ENCODE measurements around the gene NBEA.
"Not testable (repeated sequence)": the region's sequence is repeated elsewhere in the genome, so short reads cannot be mapped to it uniquely, and the experiment has no call there.

Gene NBEA

DNA sequence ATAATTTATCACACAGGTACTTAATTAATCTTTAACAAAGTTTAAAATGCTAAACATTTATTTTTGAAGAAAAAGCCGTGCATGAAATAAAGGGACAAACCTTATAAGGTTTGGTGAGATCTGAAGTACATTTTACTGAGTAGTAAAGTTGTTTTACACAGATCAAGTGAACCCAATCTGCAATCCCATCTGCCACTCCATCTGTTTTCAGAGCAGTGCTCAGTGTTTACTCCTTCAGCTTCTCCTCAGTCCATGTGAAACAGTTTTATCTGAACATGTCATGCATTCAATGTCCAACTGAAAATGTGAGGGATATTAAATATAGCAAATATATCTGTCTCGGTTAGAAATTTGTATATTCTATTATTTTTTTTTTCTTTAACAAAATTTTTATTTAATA, 367.6 kb downstream of the NBEA start:
- FAIRE-seq: no peak

DNA sequence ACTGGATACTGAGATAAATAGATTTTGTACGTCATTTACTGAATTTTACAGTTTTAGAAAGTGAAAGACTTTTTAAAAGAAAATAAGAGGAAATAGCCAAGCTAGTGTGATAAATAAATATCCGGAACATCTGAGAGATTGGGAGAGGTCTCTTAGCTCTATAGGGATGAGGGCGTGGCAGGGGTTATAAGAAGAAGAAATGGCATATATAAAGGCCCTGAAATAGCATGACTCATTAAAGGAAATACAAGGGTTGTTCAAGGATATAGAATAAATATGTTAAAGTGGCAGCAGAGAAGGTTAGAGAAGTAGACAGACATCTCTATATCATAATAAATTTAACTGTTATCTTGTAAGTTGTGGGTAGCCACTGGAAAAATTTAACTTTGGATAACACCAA, 390.1 kb downstream of the NBEA start:
- FAIRE-seq: no peak

DNA sequence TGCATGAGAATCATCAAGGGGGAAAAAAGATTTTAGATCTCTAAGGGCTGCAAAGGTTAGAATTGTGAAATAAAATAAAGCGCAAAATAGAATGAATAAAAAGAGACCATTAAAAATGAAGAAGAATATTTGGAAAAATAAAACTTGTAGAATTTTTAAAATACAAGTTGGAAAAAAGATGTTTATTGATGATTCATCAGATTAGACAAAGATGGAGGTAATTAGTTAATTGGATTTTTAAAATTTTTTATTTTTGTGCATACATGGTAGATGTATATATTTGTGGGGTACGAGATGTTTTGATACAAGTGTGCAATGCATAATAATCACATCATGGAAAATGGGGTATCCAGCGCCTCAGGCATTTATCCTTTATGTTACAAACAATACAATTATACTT, 391.1 kb downstream of the NBEA start:
- FAIRE-seq: no peak

DNA sequence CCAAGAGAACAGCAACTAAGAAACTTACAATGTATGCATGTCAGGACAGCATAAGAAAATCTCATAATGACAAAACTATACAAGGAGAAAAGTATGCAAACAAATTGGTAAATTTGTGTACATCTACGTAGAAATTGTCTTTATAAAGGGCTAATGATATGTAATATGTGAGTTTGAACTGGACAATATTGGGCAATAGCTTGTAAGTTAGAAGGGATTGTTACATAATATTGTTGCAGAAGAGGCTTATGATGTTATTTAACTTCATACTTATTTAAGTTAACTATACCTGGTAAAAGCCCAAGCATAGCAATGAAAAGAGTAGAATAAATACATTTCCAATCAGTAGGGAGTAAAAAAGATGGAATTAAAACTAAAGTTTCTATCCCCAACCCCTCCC, 400.4 kb downstream of the NBEA start:
- FAIRE-seq: no peak

DNA sequence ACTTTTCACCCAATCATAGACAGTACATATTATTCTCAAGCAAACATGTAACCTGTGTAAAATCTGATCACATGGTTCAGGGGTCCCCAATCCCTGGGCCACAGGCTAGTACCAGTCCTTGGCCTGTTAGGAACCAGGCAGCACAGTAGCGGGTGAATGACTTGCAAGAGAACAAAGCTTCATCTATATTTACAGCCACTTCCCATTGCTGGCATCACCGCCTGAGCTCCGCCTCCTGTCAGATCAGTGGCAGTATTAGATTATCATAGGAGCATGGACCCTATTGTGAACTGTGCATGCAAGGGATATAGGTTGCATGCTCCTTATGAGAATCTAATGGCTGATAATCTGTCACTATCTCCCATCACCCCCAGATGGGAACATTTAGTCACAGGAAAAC, 401.3 kb downstream of the NBEA start:
- no peak for FAIRE-seq

DNA sequence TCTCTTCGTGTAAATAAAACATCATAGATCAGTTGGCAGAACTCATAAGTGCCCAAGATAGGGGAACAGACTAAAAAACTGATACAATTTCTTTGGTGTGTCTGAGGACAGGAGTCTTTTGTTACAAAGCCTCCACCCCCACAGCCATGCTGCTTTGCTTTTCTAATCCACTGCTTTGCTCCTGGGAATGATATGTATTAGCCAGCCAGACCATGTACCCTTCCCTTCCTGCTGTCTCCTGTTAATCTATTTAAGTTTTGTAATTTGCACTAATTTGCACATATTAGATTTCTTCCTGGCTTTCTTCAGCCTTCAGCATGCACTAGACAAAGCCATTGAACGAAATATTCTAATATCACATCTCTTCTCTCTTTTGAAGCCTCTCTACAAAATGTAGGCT, 403.9 kb downstream of the NBEA start:
- no peak for FAIRE-seq

DNA sequence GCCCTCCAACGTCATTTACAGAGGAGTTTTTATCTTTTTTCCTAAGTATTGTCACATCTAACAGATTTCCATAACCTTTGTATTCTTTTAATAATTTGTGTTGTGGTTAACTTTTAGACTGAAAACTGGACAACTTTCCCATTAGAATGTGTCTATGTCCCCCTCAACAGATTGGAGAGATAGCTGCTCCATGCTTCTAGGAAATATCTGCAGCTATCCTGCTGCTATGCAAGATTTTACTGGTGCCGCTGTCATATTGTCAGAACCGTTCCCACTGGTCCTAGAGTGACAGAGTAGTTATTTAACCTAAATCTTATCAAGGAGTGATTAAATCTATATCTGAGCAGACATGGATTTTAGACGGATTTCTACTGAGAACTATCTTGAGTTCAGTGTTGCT, 404.4 kb downstream of the NBEA start:
- no peak for FAIRE-seq

DNA sequence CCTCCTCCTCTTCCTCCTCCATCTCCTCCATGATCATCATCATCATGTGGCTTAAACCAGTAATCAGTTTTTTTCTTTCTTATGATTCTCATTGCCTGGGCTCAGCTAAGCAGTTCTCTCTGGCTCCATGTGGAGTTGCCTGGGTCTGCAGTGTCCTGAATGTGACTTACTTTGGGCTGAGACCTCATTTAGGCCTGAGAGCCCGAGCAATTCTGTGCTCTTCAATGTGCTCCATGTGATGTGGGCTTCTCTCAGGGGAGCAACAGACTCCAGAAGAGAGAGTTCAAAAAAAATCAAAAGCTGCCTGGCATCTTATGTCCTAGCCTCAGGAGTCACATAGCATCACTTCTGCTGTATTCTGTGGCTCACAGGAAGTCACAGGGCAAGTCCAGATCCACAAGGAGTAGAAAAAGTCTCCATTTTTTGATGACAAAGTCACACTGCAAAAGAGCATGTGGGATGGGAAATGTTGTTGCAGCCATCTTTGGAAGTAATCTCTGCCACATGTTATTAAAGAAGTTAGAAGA, 405.7 kb downstream of the NBEA start:
- no peak for FAIRE-seq

DNA sequence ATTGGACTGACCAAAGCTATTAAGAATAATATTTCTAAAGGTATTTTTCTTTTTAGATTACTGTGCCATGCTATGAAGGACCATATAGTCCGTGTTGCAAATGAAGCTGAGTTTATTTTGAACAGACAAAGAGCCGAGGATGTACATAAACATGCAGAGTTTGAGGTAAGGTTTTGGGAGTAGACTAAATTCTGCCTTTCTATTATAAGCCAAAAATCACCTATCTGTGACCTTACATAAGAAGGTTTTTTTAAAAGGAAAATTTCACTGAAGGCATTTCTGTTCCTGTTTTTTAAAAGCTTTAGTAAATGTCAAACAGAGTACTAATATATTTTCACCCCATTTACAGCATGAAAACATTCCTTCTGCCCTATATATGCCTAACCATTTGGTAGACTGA, 407.0 kb downstream of the NBEA start:
- no peak for FAIRE-seq

DNA sequence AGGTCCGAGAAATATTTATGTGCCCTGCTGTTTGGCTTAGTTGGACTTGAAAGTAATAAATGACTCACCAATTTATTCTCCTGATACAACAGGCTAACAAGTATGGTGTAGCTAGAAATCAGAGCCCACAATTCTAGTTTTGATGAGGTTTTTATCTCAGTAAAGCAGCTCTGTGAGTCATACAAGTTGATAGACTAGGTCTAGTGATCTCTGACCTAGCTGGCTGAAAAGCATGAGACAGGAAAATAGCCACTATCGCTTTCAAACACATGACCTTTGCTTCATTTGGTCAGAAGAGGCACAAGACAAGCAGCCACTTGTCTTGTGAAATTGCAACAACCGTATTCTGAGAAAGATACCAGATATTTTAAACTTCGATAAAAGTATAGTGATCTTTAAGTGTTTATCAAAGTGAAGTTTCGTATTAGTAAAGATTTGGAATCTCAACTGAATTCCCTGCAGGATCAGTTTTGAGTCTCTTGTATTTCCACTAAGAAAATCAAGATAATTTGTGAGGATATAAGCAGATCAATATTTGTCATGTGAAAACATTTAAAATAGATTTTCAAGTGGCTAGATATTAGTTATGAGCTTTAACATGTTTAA, 407.7 kb downstream of the NBEA start:
- FAIRE-seq: no peak

DNA sequence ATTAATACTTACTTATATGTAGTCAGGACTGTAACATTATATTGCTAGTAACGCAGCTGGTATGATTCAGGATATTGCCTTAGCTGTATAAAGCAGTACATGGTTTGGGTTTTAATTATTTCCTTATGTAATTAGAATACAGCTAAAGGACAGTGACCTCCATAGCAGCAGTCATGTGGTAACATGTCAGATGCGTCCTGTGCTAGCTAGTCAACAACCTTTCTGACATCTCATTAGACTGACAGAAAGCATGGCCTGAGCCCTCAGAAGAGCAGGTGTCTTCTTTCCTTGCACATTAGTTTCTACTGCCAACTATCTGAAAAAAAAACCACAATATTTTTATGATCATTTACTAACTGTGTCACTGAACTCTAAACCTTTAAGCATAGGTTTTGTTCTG, 412.2 kb downstream of the NBEA start:
- no peak for FAIRE-seq

DNA sequence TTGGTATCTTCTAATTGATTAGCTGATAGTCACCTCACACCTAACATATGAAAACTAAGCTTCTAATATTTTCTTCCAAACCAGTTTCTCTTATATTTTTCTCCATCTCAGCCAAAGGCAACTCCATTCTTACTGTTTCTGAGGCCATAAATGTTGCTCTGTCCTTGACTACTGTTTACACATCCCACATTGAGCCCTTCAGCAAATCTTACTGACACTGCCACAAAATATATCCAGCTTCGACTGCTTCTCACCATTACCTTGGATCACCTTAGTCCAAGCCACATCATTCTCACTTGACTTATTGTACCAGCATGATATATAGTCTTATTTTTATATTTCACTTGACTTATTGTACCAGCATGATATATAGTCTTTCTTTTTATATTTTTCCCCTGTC, 412.8 kb downstream of the NBEA start:
- no peak for FAIRE-seq

DNA sequence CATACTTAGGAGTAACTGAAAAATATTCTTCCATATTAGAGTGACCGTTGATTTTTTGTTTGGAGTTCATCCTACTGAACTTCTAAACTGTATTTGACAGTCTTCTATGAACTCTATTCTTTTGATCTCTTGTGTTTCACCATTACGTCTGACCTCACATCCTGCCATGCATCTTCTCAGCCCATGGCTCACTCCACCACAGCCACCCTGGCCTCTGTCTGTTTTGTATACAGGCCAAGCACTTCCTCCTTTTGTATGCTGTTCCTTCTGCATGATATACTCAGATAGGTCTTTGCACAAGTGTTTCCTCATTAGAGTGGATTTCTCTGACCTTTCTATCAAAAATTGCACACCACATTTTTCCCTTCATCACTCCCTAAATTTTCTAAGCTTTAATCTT, 414.5 kb downstream of the NBEA start:
- FAIRE-seq: no peak

DNA sequence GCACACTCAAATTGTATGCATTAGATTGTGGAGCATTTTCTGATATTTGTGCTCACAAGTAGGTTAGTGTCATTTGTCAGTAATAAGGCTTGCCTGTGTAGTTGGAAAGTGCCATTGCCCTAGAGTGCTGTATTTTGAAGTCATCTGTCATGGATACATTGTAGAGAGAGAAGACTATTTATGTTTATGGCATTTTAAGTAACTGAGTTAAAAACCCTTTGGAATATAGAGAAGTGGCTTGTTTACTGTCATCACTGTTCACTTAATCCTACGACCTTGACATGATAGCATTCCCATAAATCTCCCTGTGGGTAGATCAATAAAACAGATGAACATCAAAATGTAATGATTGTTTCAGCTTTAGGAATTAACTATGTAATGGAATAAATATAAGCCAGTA, 423.8 kb downstream of the NBEA start:
- no peak for FAIRE-seq

DNA sequence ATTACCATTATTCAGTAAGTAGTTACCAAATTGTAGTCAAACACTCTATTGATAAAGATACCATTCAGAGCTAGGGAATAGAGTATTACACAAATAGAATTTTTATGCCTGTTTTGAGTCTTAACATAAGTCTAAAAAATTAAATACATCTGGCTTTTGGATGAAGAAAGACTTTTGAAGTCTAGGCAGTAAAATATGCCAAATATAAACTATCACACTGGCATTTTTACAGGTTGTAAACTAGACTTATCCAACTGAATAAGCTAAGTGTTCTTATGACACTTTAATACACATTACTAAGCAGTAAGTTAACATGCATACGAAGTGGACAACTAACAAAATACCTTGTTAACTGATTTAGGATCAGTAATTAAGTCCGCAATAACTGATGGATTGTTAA, 425.5 kb downstream of the NBEA start:
- FAIRE-seq: no peak

DNA sequence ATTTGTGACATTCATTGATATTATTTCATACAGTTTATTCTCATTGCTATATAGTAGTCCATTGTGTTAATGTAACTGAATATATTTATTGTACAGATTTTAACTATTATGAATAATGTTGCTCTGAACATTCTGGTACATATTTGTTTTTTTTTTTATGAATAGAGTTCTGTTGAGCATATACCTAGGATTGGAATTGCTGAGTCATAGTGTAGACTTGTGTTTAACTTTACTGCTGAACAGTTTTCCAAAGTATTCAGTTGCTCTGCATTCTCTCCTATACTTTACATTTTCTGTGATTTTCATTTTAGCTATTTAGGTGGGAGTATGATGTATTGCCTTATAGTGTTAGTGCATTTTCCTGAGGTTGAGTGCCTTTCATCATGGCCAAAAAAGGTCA, 436.9 kb downstream of the NBEA start:
- FAIRE-seq: no peak

DNA sequence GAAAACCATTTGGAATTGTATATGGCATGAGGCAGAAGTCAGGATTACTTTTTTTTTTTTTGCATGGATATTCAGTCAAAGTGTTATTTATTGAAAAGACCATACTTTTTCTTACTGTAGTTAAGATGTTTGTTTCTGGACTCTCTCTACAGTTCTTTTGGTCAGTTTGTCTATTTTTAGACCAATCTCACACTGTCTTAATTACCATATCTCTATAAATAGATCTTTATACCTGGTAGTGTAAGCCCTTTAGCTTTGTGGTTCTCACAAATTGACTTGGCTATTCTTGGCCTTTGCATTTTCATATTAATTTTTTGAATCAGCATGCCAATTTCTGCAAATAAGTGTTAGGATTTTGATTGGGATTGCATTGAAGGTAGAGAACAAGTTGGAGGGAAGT, 437.6 kb downstream of the NBEA start:
- no peak for FAIRE-seq

DNA sequence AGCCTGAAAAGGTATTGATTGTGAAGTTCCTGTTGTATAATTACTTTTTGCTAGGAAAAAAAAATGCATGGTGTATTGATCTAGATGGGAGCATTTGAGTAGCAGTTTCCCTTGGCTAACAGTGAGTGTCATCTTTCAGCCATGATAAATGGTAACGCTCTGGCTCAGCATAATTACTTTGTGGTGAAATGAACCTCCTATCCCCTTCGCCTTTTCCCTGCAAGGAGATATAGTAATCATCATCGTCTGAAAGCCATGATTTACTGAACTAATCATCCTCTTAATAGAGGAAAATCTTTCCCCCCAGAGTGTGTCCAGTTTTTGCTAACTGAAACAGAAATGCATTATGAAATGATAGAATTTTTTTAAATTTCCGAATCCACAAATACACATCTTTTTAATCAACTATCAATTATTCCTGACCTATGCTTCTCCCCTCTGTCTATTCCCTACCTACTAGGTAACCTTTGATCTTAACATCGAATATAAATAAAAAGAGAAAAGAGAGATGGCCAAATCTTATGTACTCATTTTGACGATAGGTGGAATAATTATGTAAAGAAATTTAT, 445.7 kb downstream of the NBEA start:
- no peak for FAIRE-seq

DNA sequence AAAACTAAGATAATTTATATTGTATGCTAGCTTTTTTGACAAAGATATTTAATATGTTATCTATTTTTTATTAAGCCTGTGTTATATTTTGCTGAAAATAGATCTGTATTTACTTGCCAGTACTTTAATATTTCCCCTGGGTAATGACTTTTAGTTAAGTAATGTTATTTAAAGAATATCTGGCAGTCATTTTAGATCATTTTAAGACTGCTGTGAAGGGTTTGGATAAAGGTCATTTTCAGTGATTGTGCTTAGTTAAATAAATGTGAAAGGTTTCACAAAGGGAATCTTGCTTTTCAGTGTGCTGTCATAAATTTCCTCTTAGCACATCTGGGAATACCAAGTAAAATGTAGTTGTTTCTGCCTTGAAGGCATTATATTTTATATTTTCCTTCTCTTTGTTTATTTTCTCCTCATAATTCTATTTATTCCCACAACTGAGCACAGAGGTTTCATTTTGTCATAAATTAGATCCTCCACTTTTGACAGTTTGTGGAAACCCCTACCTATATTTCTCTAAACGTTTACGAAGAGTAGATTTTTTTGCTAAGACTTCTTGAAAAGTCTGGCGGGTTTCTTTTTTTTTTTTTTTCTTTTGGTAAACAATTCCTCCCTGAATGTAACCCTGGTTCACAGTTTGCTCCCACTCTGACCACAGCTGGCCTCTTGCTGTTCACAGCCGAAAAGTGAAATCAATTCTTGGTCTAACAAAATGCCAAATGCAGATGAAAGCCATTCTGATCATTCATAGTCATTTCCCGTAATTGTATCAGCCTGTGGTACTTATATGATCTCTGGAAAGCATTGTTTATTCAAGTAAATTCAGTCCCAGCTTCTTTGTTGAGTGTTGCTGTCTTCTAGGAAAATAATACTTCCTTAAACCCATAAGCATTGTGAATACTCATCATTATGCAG, 446.6 kb downstream of the NBEA start:
- no peak for FAIRE-seq

DNA sequence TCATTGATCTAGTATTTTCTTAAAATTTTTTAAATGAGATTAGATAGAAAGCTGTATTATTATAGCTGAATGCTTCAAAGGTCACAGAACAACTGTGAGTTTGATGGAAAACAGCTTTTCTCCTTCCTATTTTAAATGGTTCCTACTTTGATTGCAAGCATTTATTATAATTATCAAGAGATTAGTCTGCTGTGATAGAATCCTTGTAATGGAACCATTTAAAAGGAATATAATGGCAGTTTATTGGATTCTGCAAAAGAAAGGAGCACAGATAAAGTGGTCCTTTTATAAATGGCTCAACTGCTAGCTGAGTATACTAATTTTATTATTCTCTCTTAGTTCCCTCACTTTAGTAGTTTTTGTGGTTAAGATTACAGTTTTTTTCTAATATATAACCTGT, 447.5 kb downstream of the NBEA start:
- FAIRE-seq: no peak

DNA sequence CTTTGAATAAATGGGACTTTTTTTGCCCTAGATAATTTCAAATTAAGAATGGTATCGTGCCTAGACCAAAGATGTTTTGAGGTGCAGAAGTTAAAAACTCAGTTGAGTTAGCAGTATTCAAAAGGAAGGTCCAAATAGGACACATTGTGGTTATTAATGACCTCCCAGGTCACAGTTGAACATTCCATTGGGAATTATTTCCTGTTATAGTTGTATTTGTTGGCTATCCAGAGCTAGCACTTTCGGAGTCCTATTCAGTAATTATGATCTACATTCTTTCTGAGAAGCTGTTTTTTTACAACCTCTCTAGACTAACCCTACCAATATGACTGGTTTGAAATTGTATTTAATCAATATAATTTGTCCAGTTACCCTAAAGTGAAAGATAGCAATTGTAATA, 450.7 kb downstream of the NBEA start:
- FAIRE-seq: no peak

DNA sequence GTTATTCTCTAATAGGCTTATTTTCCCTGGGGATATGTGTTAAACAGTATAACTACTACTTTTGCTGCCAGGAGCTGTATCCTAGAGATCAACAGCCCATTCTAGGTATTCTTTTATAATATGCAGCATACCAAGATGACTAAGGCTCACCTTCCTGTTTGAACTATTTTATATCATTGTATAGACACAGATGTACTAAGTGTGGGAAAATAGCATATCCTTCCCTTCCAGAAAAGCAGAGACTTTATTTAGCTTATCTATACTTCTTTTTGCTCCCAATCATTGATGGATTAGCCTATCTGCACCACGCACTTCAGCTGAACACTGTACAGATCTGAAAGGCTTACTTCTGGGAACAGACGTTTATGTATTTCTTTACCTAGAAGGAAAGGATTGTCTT, 451.8 kb downstream of the NBEA start:
- no peak for FAIRE-seq

DNA sequence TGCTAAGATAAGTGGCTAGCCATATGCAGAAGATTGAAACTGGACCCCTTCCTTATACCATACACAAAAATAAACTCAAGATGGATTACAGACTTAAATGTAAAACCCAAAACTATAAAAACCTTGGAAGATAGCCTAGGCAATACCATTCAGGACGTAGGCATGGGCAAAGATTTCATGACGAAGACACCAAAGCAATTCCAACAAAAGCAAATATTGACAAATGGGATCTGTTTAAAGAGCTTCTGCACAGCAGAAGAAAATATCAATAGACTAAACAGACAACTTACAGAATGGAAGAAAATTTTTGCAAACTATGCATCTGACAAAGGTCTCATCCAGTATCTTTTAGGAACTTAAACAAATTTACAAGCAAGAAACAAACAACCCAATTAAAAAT, 466.2 kb downstream of the NBEA start:
- not testable (repeated sequence) for FAIRE-seq

DNA sequence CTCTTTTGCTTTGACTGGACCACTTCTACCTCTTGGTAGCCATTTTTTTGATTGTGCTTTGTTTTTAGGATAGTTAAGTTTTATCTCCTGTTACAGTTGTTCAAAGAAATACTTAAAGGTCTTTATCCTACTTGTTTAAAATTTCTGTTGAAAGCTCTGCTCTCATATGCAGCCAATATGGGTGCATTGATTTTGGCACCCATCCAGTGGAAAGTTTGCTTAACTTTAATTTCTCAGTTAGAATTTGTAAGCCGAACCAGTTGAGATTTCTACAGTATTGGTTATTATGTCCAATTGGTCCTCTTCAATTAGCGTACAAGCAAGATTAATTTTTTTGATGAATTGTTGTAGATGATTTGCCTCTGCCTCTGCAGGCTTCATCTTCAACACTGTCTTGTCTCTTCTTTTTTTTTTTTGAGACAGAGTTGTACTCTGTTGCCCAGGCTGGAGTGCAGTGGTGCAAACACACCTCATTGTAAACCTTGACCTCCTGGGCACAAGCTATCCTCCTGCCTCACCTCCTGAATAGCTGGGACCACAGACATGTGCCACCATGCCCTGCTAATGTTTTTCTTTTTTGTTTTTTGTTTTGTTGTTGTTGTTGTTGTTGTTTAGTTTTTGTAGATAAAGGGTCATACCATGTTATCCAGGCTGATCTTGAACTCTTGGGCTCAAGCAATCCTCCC, 469.1 kb downstream of the NBEA start:
- no peak for FAIRE-seq
